ENCODE measurements around the gene F13B.
"Not testable (repeated sequence)": the region's sequence is repeated elsewhere in the genome, so short reads cannot be mapped to it uniquely, and the experiment has no call there.

Gene F13B, protein sequence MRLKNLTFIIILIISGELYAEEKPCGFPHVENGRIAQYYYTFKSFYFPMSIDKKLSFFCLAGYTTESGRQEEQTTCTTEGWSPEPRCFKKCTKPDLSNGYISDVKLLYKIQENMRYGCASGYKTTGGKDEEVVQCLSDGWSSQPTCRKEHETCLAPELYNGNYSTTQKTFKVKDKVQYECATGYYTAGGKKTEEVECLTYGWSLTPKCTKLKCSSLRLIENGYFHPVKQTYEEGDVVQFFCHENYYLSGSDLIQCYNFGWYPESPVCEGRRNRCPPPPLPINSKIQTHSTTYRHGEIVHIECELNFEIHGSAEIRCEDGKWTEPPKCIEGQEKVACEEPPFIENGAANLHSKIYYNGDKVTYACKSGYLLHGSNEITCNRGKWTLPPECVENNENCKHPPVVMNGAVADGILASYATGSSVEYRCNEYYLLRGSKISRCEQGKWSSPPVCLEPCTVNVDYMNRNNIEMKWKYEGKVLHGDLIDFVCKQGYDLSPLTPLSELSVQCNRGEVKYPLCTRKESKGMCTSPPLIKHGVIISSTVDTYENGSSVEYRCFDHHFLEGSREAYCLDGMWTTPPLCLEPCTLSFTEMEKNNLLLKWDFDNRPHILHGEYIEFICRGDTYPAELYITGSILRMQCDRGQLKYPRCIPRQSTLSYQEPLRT

GRCh38 chr1:197066719-197067456, at the start of gene F13B:
Gene F13B (minus strand): TSS chr1:197067260. CDS start chr1:197067223, 37 bp downstream.
- DNase-seq (ENCODE audit: low spot score), result no peak

GRCh38 chr1:197116156-197116555, 49.1 kb upstream of the F13B start:
- DNase-seq (ENCODE audit: low spot score), result no peak

GRCh38 chr1:197106869-197107268, 39.8 kb upstream of the F13B start:
- no peak for DNase-seq (ENCODE audit: low spot score)

DNA sequence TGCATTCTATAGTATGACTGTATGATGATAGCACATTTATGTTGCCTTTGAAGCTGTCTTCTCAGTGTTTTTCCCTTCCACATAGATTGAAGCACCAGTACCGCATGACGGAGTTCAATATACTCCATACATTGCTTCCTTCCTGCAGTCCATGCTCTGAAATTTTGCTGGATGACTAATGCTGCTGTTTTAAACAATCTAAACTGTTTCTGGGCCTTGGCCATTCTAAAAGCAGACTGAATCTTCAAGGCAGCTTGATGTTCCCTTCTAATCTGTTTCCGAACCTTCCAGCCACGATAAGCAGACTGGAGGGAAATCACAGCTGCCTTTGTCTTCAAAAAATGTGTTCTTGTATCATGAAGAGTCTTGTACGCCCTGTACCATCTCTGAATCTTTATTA, 36.2 kb upstream of the F13B start:
- DNase-seq (ENCODE audit: low spot score), result no peak

GRCh38 chr1:197101978-197102377, 34.9 kb upstream of the F13B start:
- no peak for DNase-seq (ENCODE audit: low spot score)

- DNase-seq (ENCODE audit: low spot score), result no peak
Observed at GRCh38 chr1:197100677-197101076, 33.6 kb upstream of the F13B start.

DNA sequence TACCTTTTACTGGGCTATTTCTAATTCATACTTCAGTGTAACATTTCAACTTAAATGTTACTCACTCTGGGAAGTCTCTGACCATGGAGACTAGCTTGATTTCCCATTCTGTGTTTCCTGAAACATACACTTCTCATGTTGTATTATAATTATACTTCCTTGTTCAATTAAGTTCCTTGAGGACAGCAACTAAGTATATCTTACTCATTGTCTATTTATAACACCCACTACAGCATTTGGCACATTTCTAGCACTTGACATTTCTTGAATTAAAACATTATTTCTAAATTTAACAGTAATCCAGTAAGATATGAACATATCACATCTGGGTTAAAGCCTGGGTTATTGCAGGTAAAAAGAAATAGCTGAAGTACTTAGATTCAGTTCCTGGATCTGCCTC, 32.4 kb upstream of the F13B start:
- no peak for DNase-seq (ENCODE audit: low spot score)

DNA sequence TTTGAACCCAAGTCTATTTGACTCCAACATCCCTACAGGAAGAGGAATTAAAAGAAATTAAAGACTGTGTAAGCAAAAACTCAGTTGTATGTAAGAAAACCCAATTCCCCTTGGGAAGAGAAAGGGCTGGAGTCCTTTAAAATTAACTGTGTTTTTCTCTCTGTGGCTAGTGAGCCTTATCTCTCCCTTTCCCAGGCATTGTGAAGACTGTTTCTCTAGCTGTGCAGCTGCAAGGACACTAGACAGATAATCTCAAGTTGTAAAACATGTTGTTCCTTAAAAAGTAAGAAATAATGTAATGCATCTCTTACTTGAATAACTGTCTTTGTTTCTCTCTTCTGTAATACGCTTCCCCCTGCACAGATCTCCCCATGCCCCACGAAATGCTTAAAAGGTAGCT, 29.9 kb upstream of the F13B start:
- DNase-seq (ENCODE audit: low spot score), result not testable (repeated sequence)

GRCh38 chr1:197096137-197096536, 29.1 kb upstream of the F13B start:
- no peak for DNase-seq (ENCODE audit: low spot score)

GRCh38 chr1:197093226-197093885, 26.3 kb upstream of the F13B start:
- no peak for DNase-seq (ENCODE audit: low spot score)

DNA sequence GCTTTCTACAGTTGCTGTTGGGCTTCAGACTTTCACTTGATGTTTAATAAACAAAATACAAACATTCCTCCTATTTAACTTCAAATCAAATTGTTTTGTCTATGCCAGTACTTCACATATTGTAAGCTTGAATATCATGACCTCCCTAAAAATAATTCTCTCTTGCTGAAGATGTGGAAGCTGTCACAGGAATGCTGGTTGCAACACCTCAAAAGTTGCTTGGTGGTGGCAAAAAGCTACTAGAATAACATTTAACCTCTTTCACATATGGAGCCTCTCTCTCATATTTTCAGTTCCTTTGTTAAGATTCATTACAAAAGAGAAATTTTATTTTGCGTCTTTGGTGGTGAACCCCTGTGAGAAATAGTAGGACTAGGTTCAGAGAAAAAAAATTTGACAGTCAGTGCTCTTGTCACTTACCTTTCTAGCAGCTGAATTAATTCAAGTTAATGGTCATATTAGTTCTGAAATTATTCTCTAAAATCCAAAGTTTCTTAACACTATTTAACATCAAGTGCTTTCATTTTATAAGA, 25.5 kb upstream of the F13B start:
- no peak for DNase-seq (ENCODE audit: low spot score)

DNA sequence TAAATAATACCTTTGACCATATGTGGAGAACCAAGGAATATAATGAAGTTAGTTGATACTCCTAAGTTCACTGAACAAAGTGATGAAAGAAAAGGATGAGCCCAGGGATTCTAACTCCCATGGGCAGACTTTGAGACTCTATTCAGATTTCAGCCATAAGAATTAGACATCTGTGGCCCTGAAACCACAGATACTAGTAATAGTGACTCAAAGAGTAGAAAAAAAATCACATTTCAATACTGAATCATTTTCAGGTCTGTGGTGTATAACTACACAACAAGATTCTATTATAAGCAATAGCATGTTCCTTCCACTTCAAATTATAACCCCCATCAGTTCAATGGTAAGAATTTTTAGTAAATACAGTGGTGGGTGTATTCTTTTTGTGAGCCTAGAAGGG, 16.4 kb upstream of the F13B start:
- no peak for DNase-seq (ENCODE audit: low spot score)

GRCh38 chr1:197081117-197081753, 14.2 kb upstream of the F13B start:
- DNase-seq (ENCODE audit: low spot score), result no peak

- DNase-seq (ENCODE audit: low spot score), result no peak
Observed at GRCh38 chr1:197080323-197080722, 13.3 kb upstream of the F13B start.

DNA sequence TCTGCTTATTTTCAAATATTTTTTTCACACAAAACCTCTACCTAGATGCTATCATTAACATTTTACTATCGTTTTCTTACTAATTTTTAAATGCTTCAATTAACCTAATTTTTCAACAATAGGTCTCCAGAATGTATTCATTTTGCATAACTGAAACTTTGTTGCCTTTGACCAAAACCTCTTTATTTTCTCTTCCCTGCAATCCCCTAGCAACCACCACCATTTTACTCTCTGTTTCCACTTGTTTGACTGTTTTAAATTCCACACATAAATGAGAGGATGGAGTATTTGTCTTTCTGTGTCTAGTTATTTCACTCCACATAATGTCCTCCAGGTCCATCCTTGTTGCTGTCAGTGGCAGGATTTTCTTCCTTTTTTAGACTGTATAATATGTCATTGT, 9.5 kb upstream of the F13B start:
- no peak for DNase-seq (ENCODE audit: low spot score)

- no peak for DNase-seq (ENCODE audit: low spot score)
Observed at GRCh38 chr1:197073978-197074377, 6.9 kb upstream of the F13B start.

GRCh38 chr1:197067457-197067818, 378 bp upstream of the F13B start:
- no peak for DNase-seq (ENCODE audit: low spot score)

DNA sequence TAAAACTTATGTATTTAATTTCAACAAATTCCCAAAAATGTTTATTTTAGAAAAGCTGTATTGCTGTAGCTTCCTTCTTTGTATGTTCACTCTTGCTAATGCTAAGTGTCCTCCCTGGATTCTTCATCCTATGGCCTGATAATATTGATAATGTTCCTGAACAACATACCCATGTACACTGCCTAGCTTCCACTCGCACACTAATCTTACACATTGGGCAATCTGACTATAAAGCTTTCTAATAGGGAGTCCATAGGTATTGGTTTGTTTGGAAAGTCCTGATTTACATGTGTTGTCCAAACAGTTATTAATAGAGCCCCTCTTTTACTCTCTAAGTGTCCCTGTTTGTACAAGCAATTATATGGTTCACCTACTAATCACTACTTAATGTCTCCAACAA, 783 bp downstream of the F13B start:
- DNase-seq (ENCODE audit: low spot score), result no peak

GRCh38 chr1:197065559-197065958, 1.5 kb downstream of the F13B start:
- no peak for DNase-seq (ENCODE audit: low spot score)

GRCh38 chr1:197063212-197063611, 3.8 kb downstream of the F13B start:
- no peak for DNase-seq (ENCODE audit: low spot score)

DNA sequence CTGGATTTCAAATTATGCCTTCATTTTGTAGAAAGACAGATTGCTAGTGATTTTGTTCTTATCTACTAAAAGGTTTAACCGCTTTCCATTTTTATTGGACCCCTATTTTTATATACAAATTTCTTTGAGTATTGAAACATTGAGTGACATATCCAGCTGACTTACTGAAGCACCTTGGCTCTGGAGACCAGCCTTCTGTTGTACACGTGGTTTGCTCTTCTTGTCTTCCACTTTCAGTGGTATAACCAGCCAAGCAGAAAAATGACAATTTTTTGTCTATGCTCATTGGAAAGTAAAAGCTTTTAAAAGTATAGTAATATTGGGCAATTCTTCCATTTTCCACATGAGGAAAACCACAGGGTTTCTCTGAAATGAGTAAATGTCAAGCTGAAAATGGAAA, 4.4 kb downstream of the F13B start:
- no peak for DNase-seq (ENCODE audit: low spot score)

- DNase-seq (ENCODE audit: low spot score), result no peak
Observed at GRCh38 chr1:197049100-197049499, 18.0 kb downstream of the F13B start.
